Coronary artery (tissue), 2 donors: ENCODE results near the gene ABL2.

ENCODE experiments used
- DNase-seq: peaks from one replicate; pipeline ENCODE4 v3.0.0-alpha.2; 2017; ENCODE audit warnings: low spot score
- H3K27ac ChIP-seq, 2 donors: fragments of 200-600 bp; sonication (generic); one replicate each; pipeline ENCODE4 v1.5.1; 2016 to 2019
- H3K4me3 ChIP-seq: fragments of 200-600 bp; sonication (generic); 2 replicates; pipeline ENCODE4 v1.5.1; 2016; ENCODE audit warnings: mild to moderate bottlenecking, moderate library complexity
- TF ChIP-seq, protein P1 (sequence below): fragments of 200-600 bp; sonication (generic); IDR thresholded peaks from one replicate; pipeline ENCODE4 v1.5.1; 2019; ENCODE audit warnings: antibody characterized with exemption

Gene ABL2

DNA sequence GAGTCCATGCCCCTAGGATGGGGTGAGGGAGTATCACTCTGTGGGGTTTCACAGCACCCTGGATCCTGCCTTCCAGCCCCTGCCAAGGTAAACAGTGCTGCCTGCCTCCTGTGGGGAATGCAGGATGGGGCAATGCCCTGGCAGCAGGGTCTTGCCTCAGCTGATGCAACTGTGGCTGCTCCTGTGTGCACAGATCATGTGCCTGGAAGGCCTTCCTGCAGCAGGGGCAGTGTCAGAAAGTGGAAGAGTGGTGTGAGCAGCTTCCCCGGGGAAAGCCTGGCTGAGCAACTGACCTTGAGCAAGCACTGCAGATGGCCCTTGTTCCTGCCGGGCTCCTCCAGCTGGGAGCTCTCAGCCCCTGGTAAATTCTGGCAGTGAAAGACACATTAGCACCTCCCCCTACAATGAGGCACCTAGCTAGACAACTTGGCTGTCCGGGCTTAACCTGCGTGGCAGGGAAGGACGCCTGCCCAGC lies 137.7 kb downstream of the ABL2 start:
- H3K4me3 ChIP-seq, result no peak overlapping the region
- TF ChIP-seq, protein P1, sequence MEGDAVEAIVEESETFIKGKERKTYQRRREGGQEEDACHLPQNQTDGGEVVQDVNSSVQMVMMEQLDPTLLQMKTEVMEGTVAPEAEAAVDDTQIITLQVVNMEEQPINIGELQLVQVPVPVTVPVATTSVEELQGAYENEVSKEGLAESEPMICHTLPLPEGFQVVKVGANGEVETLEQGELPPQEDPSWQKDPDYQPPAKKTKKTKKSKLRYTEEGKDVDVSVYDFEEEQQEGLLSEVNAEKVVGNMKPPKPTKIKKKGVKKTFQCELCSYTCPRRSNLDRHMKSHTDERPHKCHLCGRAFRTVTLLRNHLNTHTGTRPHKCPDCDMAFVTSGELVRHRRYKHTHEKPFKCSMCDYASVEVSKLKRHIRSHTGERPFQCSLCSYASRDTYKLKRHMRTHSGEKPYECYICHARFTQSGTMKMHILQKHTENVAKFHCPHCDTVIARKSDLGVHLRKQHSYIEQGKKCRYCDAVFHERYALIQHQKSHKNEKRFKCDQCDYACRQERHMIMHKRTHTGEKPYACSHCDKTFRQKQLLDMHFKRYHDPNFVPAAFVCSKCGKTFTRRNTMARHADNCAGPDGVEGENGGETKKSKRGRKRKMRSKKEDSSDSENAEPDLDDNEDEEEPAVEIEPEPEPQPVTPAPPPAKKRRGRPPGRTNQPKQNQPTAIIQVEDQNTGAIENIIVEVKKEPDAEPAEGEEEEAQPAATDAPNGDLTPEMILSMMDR, result no peak
- peak overlapping the region; percentile 44 to 68 for H3K27ac ChIP-seq
- DNase-seq, result peak; percentile 81

DNA sequence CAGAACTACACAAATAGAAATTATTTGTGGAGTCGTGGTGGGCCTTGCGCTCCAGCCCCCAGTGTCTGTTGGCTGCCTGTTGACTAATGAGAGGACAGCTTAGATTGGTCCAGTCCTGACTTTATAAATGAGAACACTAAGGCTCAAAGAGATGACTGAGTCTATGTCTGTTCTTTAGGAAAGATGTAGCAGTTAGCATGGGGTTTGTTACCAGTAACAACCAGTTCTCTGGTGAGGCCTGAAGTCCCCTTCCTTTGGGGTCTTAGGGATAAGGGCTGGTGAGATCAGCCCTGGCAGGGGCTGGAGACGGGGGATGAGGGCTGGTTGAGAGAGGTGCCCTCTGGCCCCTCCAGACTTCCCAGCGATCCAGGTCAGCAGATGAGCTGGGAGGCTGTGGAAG lies 138.6 kb downstream of the ABL2 start:
- H3K27ac ChIP-seq, result peak overlapping the region; percentile 44 to 68
- DNase-seq, result no peak
- no peak overlapping the region for H3K4me3 ChIP-seq
- TF ChIP-seq, protein P1, result no peak

DNA sequence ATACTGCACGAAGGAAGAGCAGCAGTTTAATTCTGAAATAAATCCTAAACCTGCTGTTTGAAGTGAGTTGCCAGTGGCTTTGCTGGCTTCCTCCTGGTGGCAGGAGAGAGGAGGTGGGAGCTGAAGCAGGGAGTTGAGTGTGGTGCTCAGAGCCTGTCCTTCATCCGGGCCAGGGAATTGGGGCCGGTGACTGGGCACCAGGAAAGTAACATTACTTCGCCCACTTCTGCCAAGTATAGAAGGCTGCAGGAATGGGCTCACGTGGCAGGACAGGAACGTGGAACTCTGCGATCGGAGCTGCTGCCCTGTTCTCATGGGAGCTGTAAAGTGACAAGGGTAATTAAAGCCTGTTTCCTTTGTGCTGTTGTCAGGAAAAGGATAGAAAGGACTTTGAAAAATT lies 139.0 kb downstream of the ABL2 start:
- H3K4me3 ChIP-seq, result no peak overlapping the region
- DNase-seq, result no peak
- peak overlapping the region; percentile 44 to 68 for H3K27ac ChIP-seq
- TF ChIP-seq, protein P1, result no peak

DNA sequence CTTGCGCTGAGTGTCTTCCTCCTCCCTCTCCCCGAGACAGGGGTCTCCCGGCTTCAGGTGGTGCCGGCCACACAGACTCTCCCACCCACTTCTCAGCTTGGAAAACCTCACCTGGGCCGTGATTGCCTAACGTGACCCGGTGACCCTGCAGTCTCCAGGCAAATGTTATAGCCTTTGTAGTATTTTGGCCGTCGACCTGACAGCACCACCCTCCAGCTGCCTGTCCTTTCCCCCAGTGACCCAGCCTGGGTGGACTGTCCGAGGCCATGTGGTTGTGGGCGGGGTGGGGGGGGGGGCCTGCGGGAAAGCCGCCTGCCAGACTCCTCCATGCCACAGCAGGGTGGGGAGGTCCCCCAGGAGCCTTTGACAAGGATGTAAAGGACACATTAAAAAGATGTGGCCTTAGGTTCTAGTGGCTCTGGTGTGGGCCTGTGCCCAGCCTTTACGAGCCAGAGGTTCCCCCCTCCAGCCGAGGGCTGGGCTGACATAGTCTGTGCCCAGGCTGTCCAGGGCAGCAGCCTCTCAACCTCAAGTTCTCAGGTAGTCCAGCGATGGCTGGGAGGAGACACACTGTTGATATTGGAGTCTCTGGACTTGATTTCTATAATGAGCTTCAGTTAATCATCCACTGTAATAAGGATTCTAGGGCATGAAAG lies 139.5 kb downstream of the ABL2 start:
- DNase-seq, result no peak
- Histone ChIP-seq H3K27ac (peak overlapping the region in 1 of 2 donors; percentile 68), H3K4me3 (no peak overlapping the region)
- TF ChIP-seq, protein P1, result no peak

DNA sequence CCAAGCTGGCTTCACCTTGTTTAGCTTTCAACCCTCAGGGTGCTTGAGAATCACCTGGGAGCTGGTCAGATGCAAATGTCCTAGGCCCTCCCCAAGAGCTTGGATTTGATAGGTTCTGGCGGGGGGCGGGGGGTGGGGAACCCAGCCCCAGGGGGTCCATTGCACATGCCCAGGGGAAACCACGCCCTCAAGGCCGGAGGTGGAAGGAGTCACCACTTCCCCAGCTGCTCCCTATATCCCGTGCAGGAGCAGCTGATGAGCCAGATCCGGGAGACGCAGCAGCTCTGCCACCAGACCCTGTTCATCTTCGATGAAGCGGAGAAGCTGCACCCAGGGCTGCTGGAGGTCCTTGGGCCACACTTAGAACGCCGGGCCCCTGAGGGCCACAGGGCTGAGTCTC lies 141.8 kb downstream of the ABL2 start:
- no peak for DNase-seq
- Histone ChIP-seq H3K27ac (no peak overlapping the region), H3K4me3 (no peak overlapping the region)
- TF ChIP-seq, protein P1, result no peak

DNA sequence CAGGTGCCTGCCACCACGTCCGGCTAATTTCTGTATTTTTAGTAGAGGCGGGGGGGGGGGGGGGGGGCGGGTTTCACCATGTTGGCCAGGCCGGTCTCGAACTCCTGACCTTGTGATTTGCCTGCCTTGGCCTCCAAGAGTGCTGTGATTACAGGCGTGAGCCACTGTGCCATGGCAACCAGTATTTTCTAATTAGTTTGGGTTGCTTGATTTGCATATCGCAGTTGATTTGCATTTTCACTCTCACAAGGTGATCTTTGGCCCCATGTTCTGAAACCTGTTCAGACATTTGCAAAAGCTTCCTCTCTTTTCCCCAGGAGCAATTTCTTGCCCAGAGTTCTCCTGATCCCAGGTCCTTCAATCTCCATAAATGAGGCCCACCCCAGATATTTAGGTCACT lies 145.9 kb downstream of the ABL2 start:
- H3K27ac ChIP-seq, result no peak overlapping the region
- H3K4me3 ChIP-seq, result no peak overlapping the region
- DNase-seq, result no peak
- TF ChIP-seq, protein P1, result no peak

DNA sequence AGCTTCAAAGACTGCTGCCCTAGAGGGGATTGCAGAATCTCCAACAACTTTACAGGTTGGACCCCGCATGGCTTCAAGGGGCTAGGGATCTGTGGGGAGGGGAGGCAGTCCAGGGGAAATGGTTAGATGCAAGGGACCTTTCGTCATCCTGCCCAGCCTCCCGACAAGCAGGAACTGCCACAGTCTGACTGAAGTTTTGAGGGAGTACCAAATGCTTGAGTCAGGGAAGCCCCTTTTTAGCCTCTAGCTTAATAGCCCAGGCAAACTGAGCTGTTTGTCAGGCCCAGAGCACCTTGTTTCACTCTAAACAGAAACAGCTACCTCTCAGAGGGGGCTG lies 146.5 kb downstream of the ABL2 start:
- peak overlapping the region; percentile 89 to 93 for H3K27ac ChIP-seq
- H3K4me3 ChIP-seq, result peak overlapping the region; percentile 87
- TF ChIP-seq, protein P1, result no peak
- DNase-seq, result no peak
